HG03354 (cell line): Measurements from ENCODE around the gene ABHD16B.
"Not testable (repeated sequence)": the region's sequence is repeated elsewhere in the genome, so short reads cannot be mapped to it uniquely, and the experiment has no call there.

Experiments
- ATAC-seq: cut with Tn5 transposase; IDR thresholded peaks from one replicate; pipeline ENCODE4 v1.9.1; 2021; ENCODE audit warnings: mild to moderate bottlenecking; ENCODE audit not compliant: unreplicated experiment, poor library complexity, severe bottlenecking

ABHD16B gene

DNA sequence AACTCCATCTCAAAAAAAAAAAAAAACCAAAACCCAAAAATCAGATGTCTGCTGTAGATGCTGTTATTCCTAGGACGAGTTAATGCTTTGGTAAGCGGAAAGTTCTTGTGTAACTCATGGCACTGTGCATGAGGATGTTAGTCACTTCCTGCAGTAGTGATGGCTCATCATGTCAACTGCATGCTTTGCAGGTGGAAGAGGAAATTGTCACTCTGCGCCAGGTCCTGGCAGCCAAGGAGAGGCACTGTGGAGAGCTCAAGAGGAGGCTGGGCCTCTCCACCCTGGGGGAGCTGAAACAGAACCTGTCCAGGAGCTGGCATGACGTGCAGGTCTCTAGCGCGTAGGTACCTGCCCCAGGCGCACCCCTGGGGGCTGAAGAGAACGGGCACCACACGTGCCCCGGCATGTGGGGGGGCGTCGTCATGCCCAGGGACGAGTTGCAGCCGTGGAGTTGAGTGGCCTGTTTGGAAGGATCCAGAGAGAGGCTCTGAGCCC is 12.2 kb downstream of the ABHD16B start:
- no peak for ATAC-seq

DNA sequence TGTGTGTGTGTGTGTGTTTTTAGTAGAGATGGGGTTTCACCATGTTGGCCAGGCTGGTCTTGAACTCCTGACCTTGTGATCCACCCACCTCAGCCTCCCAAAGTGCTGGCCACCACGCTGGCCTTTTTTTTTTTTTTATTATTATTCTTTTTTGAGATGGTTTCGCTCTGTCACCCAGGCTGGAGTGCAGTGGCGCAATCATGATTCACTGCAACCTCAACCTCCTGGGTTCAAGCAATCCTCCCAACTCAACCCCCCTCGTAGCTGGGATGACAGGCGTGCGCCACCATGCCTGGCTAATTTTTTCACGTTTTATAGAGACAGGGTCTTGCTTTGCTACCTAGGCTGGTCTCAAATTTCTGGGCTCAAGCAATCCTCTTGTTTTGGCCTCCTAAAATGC is 12.9 kb downstream of the ABHD16B start:
- ATAC-seq: not testable (repeated sequence)

GRCh38 chr20:63876489-63877036 is 15.3 kb downstream of the ABHD16B start:
- ATAC-seq: no peak

GRCh38 chr20:63877755-63878470 is 16.6 kb downstream of the ABHD16B start:
- ATAC-seq: no peak

- no peak for ATAC-seq
These were observed 17.8 kb downstream of the ABHD16B start for GRCh38 chr20:63878899-63879663.

DNA sequence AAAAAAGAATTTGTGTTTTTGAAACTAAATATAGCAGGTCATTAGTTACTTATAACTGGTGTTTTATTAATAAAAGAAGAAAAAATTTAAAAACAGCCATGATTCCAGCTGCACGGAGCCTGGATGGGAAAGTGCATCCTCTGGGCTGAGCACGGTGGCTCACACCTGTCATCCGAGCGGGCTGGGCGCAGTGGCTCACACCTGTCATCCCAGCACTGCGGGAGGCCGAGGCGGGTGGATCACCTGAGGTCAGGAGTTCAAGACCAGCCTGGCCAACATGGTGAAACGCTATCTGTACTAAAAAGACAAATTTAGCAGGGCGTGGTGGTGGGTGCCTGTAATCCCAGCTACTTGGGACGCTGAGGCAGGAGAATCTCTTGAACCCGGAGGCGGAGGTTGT is 19.6 kb downstream of the ABHD16B start:
- not testable (repeated sequence) for ATAC-seq

GRCh38 chr20:63881451-63882226 is 20.3 kb downstream of the ABHD16B start:
- ATAC-seq: no peak

GRCh38 chr20:63882257-63883200 is 21.2 kb downstream of the ABHD16B start:
- no peak for ATAC-seq

GRCh38 chr20:63883201-63883593 is 21.9 kb downstream of the ABHD16B start:
- no peak for ATAC-seq

DNA sequence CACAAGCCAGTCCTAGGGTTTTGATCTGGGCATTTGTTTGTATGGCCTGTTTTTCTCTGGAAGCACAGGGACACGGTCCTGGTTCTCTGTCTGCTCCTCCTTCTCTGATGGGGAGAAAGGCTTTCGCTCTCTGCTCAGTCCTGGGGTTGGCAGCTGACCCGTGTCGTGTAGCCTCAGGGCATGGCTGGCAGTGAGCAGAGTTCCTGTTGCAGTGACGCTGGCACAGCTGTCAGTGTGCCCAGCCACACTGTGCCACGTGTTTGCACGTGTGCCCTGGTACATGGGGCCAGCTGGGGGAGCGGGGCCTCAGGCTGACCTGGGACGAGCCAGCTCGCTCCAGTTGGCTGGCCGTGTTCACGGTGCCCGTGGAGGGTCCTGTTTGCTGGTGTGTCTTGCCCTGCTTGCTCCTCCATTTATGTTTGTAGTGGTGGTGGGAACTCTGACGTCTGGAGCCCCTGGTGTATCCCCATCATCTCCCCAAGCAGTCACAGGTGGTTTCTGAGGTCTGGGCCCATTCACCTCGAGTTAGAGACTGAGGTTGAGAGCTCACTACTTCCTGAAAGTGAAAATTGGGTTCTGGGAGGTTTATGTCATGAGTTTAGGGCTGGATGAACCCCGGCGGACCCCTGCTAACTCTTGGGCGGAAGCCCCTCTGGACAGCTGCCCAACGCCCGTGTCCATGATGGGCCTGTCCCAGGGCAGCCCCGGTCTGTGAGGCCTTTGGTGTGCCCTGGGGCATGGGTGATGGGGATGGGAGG is 23.4 kb downstream of the ABHD16B start:
- ATAC-seq: no peak

GRCh38 chr20:63885264-63886053 is 24.2 kb downstream of the ABHD16B start:
- no peak for ATAC-seq

DNA sequence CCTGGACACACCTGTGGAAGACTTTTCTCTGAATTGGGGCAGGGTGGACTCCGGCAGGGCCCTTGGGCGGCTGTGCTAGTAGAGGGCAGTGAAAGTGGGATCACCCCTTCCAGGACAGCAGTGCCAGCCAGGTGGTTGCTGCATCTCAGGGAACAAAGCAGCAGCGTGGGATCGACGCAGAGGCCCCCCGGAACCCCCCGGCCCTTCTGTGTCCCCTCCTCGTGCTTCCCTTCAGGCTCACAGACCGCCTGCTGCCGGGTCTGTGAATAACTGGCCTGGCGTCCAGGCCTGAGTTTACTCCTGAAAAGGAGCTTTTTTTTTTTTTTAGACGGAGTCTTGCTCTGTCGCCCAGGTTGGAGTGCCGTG is 24.7 kb downstream of the ABHD16B start:
- no peak for ATAC-seq

GRCh38 chr20:63886921-63887320 is 25.6 kb downstream of the ABHD16B start:
- no peak for ATAC-seq

- no peak for ATAC-seq
These were observed 28.2 kb downstream of the ABHD16B start for GRCh38 chr20:63889241-63890200.

- no peak for ATAC-seq
These were observed 28.9 kb downstream of the ABHD16B start for GRCh38 chr20:63890201-63890576.

DNA sequence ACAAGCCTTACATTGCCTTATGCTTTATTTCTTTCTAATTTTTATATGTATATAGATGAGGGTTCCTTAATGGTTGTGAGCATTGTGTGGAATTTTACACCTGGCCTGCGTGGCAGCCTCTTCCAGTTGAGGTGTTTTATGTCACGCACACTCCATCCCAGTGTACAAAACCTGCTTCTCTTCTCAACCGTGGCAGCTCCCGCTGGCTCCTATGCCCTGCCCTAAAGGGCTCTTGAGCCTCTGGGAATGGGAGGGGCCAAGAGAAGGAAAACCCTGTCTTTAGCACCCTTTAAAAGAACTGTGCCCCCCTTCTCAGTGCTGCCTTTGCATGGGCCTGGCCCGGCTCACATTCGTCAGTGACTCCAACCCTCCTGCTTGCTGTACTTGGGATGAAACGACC is 29.3 kb downstream of the ABHD16B start:
- ATAC-seq: no peak
